DOHH2 (cell line): ENCODE data around the gene CA6.

Source experiments
- H3F3A ChIP-seq: fragments of 200-600 bp; sonication (generic), shearing (Covaris generic); 2 replicates; pipeline ENCODE4 v1.6.0; 2016; ENCODE audit warnings: antibody characterized with exemption, mild to moderate bottlenecking; ENCODE audit not compliant: control insufficient read depth, insufficient read depth
- H3K27ac ChIP-seq: fragments of 200-600 bp; sonication (generic); 2 replicates; pipeline ENCODE4 v1.5.1; 2014; ENCODE audit warnings: low read depth, mild to moderate bottlenecking, low read length, moderate library complexity
- H3K27me3 ChIP-seq: fragments of 200-600 bp; sonication (generic); 2 replicates; pipeline ENCODE4 v1.6.1; 2014; ENCODE audit warnings: mild to moderate bottlenecking, low read length, mixed read lengths; ENCODE audit not compliant: control insufficient read depth
- H3K36me3 ChIP-seq: fragments of 200-600 bp; sonication (generic); 2 replicates; pipeline ENCODE4 v1.6.1; 2014; ENCODE audit warnings: mild to moderate bottlenecking, low read length, moderate library complexity, mixed read lengths; ENCODE audit not compliant: control insufficient read depth
- H3K4me1 ChIP-seq: fragments of 200-600 bp; sonication (generic); 2 replicates; pipeline ENCODE4 v1.6.1; 2014; ENCODE audit warnings: mild to moderate bottlenecking, low read length, mixed read lengths; ENCODE audit not compliant: control insufficient read depth
- H3K4me2 ChIP-seq: fragments of 200-600 bp; sonication (generic); 2 replicates; pipeline ENCODE4 v1.6.0; 2014; ENCODE audit warnings: mild to moderate bottlenecking, low read length, moderate library complexity
- H3K4me3 ChIP-seq: fragments of 200-600 bp; sonication (generic); 2 replicates; pipeline ENCODE4 v1.5.1; 2014; ENCODE audit warnings: mild to moderate bottlenecking, low read length, mixed read lengths
- H3K79me2 ChIP-seq: fragments of 200-600 bp; sonication (generic); 2 replicates; pipeline ENCODE4 v1.6.1; 2014; ENCODE audit warnings: mild to moderate bottlenecking, low read length, mixed read lengths; ENCODE audit not compliant: control insufficient read depth
- H3K9me2 ChIP-seq: fragments of 200-600 bp; sonication (generic); replicated peaks from 2 replicates; pipeline ENCODE4 v1.6.1; 2014; ENCODE audit warnings: mild to moderate bottlenecking, low read length, mixed read lengths; ENCODE audit not compliant: control insufficient read depth
- H3K9me3 ChIP-seq: fragments of 200-600 bp; sonication (generic); 2 replicates; pipeline ENCODE4 v1.6.1; 2014; ENCODE audit warnings: antibody characterized with exemption, low read length, mixed read lengths; ENCODE audit not compliant: control insufficient read depth, insufficient read depth
- H4K20me1 ChIP-seq: fragments of 200-600 bp; sonication (generic); 2 replicates; pipeline ENCODE4 v1.6.0; 2014; ENCODE audit warnings: low read depth, mild to moderate bottlenecking, antibody characterized with exemption, low read length, moderate library complexity; ENCODE audit not compliant: control insufficient read depth, insufficient read depth
- EZH2phosphoT487 ChIP-seq: fragments of 200-600 bp; sonication (generic); IDR thresholded peaks from 2 replicates; pipeline ENCODE4 v1.6.1; 2017; ENCODE audit warnings: borderline replicate concordance, mild to moderate bottlenecking, antibody characterized with exemption, low read length, moderate library complexity, mixed read lengths
- TF ChIP-seq, protein P1 (sequence below): fragments of 200-600 bp; sonication (generic); IDR thresholded peaks from one replicate; pipeline ENCODE4 v1.5.1; 2014; ENCODE audit warnings: antibody characterized with exemption, mild to moderate bottlenecking, low read depth, low read length; ENCODE audit not compliant: poor library complexity, severe bottlenecking

CA6 gene

DNA sequence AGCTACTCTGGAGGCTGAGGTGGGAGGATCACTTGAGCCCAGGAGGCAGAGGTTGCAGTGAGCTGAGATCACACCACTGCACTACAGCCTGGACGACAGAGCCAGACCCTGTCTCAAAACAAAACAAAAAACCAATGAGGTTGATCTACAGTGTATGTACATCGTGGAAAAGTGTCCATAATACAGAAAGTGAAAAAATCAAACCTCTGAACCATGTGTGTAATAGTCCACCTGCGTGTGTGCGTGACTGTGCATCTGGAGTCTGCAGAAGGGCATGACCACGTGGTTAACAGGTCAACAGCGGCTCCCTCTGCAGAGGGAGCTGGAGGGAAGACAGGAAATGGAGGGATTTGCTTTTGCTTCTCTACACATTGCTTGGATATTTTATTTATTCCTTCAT is 34.8 kb upstream of the CA6 start:
- H3K4me3 ChIP-seq = peak overlapping the region; percentile 5
- TF ChIP-seq EZH2phosphoT487 = no peak
- TF ChIP-seq, protein P1, sequence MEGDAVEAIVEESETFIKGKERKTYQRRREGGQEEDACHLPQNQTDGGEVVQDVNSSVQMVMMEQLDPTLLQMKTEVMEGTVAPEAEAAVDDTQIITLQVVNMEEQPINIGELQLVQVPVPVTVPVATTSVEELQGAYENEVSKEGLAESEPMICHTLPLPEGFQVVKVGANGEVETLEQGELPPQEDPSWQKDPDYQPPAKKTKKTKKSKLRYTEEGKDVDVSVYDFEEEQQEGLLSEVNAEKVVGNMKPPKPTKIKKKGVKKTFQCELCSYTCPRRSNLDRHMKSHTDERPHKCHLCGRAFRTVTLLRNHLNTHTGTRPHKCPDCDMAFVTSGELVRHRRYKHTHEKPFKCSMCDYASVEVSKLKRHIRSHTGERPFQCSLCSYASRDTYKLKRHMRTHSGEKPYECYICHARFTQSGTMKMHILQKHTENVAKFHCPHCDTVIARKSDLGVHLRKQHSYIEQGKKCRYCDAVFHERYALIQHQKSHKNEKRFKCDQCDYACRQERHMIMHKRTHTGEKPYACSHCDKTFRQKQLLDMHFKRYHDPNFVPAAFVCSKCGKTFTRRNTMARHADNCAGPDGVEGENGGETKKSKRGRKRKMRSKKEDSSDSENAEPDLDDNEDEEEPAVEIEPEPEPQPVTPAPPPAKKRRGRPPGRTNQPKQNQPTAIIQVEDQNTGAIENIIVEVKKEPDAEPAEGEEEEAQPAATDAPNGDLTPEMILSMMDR = no peak
- no peaks in the 10 kb centered on the region for H4K20me1 ChIP-seq
- H3K4me2 ChIP-seq = peak overlapping the region; percentile 48
- peak overlapping the region; percentile 36 for H3K27ac ChIP-seq
- no peaks in the 10 kb centered on the region for H3K9me2 ChIP-seq
- H3K27me3 ChIP-seq = no peaks in the 10 kb centered on the region
- no peaks in the 10 kb centered on the region for H3K9me3 ChIP-seq
- no peaks in the 10 kb centered on the region for H3K79me2 ChIP-seq
- H3K4me1 ChIP-seq = peaks cover 42% of the 10 kb centered on the region
- H3K36me3 ChIP-seq = no peaks in the 10 kb centered on the region
- peaks cover 4% of the 10 kb centered on the region for H3F3A ChIP-seq

DNA sequence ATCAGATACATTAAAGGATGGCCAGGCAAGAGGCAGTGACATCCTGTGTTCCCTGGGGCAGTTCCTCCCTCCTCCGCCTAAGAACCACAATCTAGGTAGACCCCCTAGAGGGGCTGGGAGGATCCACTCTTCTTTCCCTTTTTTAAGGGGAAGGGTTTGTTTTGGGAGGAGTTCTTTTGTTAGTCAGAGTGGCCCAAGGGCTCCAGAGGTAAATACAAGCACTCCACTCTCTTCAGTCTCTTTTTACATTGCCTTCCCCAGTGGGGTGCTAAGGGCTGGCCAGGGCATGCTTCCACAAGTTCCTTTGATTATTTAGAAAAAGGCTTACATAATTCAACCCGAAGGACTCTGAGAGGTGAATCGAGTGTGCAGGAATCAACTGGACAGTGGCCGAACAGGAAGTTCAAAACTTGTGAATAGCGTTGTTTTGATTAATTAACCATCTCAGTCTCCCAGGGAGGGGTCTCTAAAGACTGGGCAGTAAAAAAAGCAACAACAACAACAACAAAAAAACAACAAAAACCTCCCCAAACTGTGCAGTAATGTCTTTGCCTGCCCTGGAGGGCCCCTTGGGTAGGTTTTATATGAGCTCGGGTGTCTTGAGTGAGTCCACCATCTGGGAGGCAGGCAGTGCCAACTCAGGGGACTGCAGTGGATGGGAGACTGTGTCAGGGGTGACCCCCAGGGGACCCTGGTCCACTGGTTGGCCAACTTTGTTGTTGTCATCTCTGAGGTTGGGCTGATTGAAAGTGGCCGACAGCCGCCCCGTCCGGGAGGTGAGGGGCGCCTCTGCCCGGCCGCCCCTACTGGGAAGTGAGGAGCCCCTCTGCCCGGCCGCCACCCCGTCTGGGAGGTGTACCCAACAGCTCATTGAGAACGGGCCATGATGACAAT is 34.0 kb upstream of the CA6 start:
- no peaks in the 10 kb centered on the region for H4K20me1 ChIP-seq
- H3K9me3 ChIP-seq = no peaks in the 10 kb centered on the region
- no peaks in the 10 kb centered on the region for H3K27me3 ChIP-seq
- H3K4me3 ChIP-seq = peak overlapping the region; percentile 5; the same call in 1 of the 2 replicates
- peaks cover 4% of the 10 kb centered on the region for H3F3A ChIP-seq
- no peaks in the 10 kb centered on the region for H3K36me3 ChIP-seq
- H3K4me1 ChIP-seq = peaks cover 45% of the 10 kb centered on the region
- H3K79me2 ChIP-seq = no peaks in the 10 kb centered on the region
- no peaks in the 10 kb centered on the region for H3K9me2 ChIP-seq
- H3K4me2 ChIP-seq = peak overlapping the region; percentile 48
- no peak for TF ChIP-seq EZH2phosphoT487
- TF ChIP-seq, protein P1 = no peak
- H3K27ac ChIP-seq = peak overlapping the region; percentile 36

DNA sequence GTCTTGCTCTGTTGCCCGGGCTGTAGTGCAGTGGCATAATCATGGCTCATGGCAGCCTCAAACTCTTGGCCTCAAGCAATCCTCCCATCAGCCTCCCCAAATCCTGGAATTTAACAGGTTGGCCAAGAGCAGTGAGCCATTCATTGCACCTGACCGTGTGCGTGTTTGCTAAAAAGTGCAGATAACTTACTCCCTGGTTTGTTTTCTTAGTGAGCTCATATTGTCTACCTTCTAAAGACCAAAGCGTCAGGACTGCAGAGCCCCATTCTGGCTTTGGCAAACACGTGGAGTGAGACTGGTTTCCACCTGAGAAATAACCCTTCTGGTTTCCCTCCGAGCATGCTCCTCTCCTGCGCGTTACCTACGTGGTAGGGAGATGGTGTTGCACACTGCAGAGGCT is 32.2 kb upstream of the CA6 start:
- Histone ChIP-seq H3K4me1 (peaks cover 56% of the 10 kb centered on the region), H4K20me1 (no peaks in the 10 kb centered on the region), H3K9me3 (no peaks in the 10 kb centered on the region), H3F3A (peaks cover 4% of the 10 kb centered on the region), H3K36me3 (no peaks in the 10 kb centered on the region), H3K79me2 (no peaks in the 10 kb centered on the region), H3K4me2 (no peak overlapping the region), H3K27ac (no peak overlapping the region), H3K9me2 (no peaks in the 10 kb centered on the region), H3K4me3 (no peak overlapping the region), H3K27me3 (no peaks in the 10 kb centered on the region)
- TF ChIP-seq, protein P1 = no peak
- TF ChIP-seq EZH2phosphoT487 = no peak
